NCI-H2107 treated with DMSO at 0.1 percent for 48 hours (cell line): ENCODE data around the gene KRTAP21-2.
"Not testable (repeated sequence)": the region's sequence is repeated elsewhere in the genome, so short reads cannot be mapped to it uniquely, and the experiment has no call there.

ENCODE experiments used
- DNase-seq: peaks from one replicate; lab custom pipeline; 2025; ENCODE audit not compliant: unreplicated experiment; lab: John Stamatoyannopoulos, UW

KRTAP21-2 gene

GRCh38 chr21:30747159-30747558 lies at the start of gene KRTAP21-2:
KRTAP21-2 (minus strand) TSS chr21:30747259; CDS start chr21:30747202, 57 bp downstream.
- DNase-seq = no peak

DNA sequence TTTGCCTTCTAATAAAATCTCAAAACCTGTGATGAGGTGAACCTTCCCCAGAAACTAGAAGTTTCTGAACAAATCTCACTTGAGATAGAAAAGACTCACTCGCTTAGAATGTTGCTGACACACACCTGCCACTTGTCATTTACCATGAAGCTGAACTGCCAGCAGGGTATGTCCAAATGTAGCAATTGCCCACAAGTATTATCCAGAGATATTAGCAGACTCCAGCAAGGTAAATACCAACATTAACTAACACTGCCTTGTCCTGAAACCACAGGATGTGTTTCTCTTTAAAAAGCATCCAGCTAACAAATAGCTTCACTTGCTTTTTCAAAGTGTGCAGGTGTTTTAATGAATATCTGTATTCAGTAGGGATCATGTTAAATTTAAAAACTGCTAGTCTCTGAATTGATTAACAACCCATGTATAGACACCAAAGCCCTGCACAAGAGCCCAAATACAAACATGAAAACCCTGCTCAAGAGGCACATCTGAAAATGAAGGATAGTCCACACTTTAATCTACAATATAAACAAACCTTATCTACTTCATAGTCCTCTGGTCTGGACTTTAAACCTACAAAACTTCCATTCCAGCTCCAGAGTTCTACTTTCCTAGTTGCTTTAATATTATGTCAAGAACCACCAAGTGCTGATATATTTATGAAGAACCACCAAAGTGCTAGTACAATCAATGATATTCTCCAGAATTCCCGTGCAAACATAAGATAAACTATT lies 46.7 kb upstream of the KRTAP21-2 start:
- DNase-seq = no peak

DNA sequence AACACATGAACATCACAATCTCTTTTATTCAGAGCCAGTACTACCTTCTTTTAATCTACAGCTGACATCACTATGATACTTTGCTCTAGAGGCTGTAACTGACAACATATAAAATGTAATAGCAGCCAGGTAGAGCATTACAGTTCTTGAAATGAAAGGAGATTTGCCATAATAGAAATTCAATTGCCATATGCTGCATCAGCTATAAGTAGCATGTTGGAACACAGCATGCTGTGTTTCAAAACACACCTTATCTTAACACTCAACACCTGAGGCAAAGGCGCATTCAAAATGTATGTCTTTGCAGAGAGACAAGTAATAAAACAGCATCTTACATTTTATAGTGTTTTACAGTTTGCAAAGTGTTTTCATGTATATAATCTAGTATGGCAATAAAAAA lies 32.2 kb upstream of the KRTAP21-2 start:
- DNase-seq = no peak

DNA sequence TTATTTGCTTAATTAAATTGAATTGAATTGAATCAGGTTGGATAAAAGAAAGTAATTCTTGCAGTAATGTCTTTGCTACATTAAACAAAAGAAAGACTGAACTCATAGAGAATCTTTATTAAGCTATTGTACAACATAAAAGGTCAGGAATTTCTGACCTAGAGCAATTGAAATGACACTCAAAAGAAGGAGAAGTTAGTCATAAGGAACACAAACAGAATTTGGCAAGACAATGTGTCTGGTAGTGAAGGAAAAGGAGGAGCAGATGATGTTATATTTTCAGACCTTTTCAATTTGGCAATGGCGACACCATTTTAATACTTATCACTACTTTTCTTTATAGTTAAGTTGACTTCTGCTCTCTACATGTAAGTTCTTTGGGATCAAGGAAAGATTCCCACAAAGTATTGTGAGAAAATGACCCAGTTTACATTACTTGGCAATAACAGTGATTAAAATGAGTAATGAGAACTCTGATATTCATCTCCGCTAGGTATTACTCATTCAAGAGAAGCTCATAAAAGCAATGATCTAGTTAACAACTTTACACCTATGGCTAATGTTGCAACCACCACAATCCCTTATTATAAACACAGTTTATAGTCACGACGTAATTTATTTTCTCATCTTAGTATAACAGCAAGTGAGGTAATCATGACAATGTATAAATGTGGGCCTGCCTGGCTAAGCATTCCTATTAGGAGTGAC lies 22.8 kb upstream of the KRTAP21-2 start:
- DNase-seq = no peak

- no peak for DNase-seq
These were observed 13.7 kb upstream of the KRTAP21-2 start for GRCh38 chr21:30760776-30761175.

GRCh38 chr21:30758306-30758705 lies 11.2 kb upstream of the KRTAP21-2 start:
- no peak for DNase-seq

- DNase-seq = not testable (repeated sequence)
These were observed 8.3 kb upstream of the KRTAP21-2 start, which contains the start of gene KRTAP21-1 for GRCh38 chr21:30755328-30755727. KRTAP21-1 (minus strand) TSS chr21:30755428; CDS start chr21:30755378, 50 bp downstream.

GRCh38 chr21:30740462-30740861 lies 6.6 kb downstream of the KRTAP21-2 start:
- no peak for DNase-seq

GRCh38 chr21:30733026-30733425 lies 14.0 kb downstream of the KRTAP21-2 start:
- DNase-seq = no peak

DNA sequence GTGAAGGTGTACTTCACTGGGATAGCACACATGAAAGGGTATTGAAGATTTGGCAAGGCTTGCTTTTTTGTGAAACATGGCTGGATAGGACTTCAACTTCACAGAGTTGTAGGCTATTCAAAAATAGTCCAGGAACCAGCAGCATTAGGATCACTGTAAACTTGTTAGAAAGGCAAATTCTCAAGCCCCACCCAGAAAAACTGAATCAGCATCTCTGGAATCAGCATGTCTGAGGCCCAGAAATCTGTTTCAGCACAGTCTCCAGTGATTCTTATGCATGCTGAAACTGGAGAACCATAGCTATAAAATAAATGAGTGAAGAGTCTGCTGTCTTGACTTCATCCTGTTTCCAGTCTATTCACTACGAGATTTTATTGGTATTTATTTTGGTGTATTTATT lies 20.3 kb downstream of the KRTAP21-2 start:
- DNase-seq = no peak

DNA sequence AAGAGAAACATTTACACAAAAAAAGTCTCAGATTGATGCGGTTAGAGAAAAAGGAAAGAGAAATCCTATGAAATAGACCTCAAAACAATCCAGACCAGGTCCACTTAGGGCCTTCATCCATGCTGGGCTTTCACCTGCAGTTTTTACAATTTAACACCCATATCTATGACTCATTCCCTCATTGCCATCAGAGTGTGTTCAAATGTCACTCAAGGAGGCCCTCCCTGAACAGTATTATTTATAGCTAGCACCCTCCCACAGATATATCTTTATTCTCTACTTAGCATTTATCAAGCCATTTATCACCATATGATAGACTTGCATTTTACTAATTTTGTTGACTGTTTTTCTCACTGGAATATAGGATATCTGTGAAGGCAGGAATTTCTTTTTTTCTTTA lies 27.7 kb downstream of the KRTAP21-2 start:
- DNase-seq = no peak

GRCh38 chr21:30718239-30718909 lies 28.7 kb downstream of the KRTAP21-2 start, which contains the start of gene KRTAP21-3:
KRTAP21-3 (minus strand) TSS chr21:30718777; CDS start chr21:30718759, 18 bp downstream.
- DNase-seq = no peak

- no peak for DNase-seq
These were observed 30.0 kb downstream of the KRTAP21-2 start for GRCh38 chr21:30717105-30717504.

DNA sequence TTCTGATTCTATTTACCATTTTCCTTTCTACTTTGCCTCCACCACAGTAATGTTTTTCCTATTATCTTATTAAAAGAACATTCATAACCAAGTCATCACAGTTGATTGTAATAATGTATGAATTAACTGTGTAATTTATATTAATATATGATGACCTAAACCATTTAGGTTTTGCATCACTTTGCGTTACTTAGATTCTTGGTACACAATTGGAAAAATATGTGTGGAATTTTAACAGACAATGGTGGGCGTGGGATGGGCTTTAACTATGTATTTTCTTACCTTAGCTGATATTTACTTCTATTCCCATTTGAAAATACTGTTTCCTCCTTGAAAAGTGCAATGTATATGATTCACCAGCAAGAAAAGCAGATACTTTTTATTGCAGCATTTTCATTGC lies 32.1 kb downstream of the KRTAP21-2 start:
- no peak for DNase-seq

- no peak for DNase-seq
These were observed 32.6 kb downstream of the KRTAP21-2 start for GRCh38 chr21:30714456-30714855.

GRCh38 chr21:30713766-30714165 lies 33.3 kb downstream of the KRTAP21-2 start:
- no peak for DNase-seq

DNA sequence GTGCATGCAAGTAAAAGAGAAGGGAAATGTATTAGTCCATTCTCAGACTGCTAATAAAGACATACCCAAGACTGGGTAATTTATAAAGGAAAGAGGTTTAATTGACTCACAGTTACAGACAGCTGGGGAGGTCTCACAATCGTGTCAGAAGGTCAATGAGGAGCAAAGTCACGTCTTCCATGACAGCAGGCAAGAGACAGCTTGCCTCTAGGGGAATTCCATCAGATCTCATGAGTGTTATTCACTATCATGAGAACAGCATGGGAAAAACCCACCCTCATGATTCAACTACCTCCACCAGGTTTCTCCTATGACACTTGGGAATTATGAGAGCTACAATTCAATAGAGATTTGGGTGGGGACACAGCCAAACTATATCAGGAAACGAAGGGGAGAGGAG lies 36.6 kb downstream of the KRTAP21-2 start:
- no peak for DNase-seq

DNA sequence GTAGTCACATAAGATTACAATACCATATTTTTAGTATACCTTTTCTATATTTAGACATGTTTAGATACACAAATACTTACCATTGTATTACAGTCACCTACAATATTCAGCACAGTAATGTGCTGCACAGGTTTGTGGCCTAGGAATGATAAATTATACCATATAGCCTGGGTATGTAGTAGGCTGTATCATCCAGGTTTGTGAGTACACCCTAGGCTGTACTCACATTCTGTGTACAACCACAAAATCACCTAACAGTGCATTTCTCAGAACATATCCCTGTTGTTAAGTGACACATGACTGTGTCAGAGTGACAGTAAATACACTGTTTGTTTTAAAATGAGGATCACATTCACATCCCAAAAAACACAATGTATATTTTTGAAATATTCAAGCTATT lies 39.6 kb downstream of the KRTAP21-2 start:
- no peak for DNase-seq
